Trophoblast cell (in vitro differentiated cells and primary cell): Measurements from ENCODE around the gene KAT7.

ENCODE experiments used
- DNase-seq, 2 donors: peaks; one replicate each; pipeline ENCODE4 v3.0.0-alpha.2; 2016
- H2AFZ ChIP-seq: 2 replicates; pipeline ENCODE4 v1.6.1; 2013; ENCODE audit warnings: low read length, moderate library complexity, mild to moderate bottlenecking; ENCODE audit not compliant: insufficient read depth, poor library complexity
- H2AK5ac ChIP-seq: 2 replicates; pipeline ENCODE4 v1.6.1; 2013; ENCODE audit warnings: mild to moderate bottlenecking, low read length
- H2BK120ac ChIP-seq: 2 replicates; pipeline ENCODE4 v1.6.1; 2013; ENCODE audit warnings: low read length, mild to moderate bottlenecking, moderate library complexity; ENCODE audit not compliant: insufficient read depth, poor library complexity
- H2BK12ac ChIP-seq: 2 replicates; pipeline ENCODE4 v1.6.1; 2013; ENCODE audit warnings: mild to moderate bottlenecking, low read length, moderate library complexity
- H2BK5ac ChIP-seq: 2 replicates; pipeline ENCODE4 v1.6.1; 2013; ENCODE audit warnings: low read length, low read depth, moderate library complexity, mild to moderate bottlenecking; ENCODE audit not compliant: poor library complexity
- H3K14ac ChIP-seq: 2 replicates; pipeline ENCODE4 v1.6.1; 2013; ENCODE audit warnings: mild to moderate bottlenecking, low read length
- H3K18ac ChIP-seq: 2 replicates; pipeline ENCODE4 v1.6.1; 2013; ENCODE audit warnings: mild to moderate bottlenecking, low read length
- H3K23ac ChIP-seq: 2 replicates; pipeline ENCODE4 v1.6.1; 2013; ENCODE audit warnings: low read length
- H3K27ac ChIP-seq: 2 replicates; pipeline ENCODE4 v1.5.1; 2013; ENCODE audit warnings: low read depth, mild to moderate bottlenecking, inconsistent platforms, low read length, moderate library complexity
- H3K27me3 ChIP-seq: 2 replicates; pipeline ENCODE4 v1.6.1; 2013; ENCODE audit warnings: inconsistent platforms, mild to moderate bottlenecking, low read length, moderate library complexity; ENCODE audit not compliant: insufficient read depth
- H3K36me3 ChIP-seq, 2 experiments: 1 replicate in 1 of 2; 2 replicates in 1 of 2; pipeline ENCODE4 v1.6.1; 2013; ENCODE audit warnings: low read length in 2 of 2, mild to moderate bottlenecking in 2 of 2, moderate library complexity in 1 of 2; ENCODE audit not compliant: insufficient read depth in 2 of 2, control insufficient read depth in 1 of 2
- H3K4ac ChIP-seq: 2 replicates; pipeline ENCODE4 v1.6.1; 2013; ENCODE audit warnings: low read depth, mild to moderate bottlenecking, low read length, moderate library complexity
- H3K4me1 ChIP-seq, 2 experiments: 1 replicate in 1 of 2; 2 replicates in 1 of 2; pipeline ENCODE4 v1.6.1; 2013; ENCODE audit warnings: low read length in 2 of 2, mild to moderate bottlenecking in 2 of 2, moderate library complexity in 1 of 2; ENCODE audit not compliant: insufficient read depth in 2 of 2, control insufficient read depth in 1 of 2
- H3K4me2 ChIP-seq: 2 replicates; pipeline ENCODE4 v1.6.1; 2013; ENCODE audit warnings: inconsistent platforms, mild to moderate bottlenecking, low read length, moderate library complexity
- H3K4me3 ChIP-seq: 2 replicates; pipeline ENCODE4 v1.5.1; 2013; ENCODE audit warnings: mild to moderate bottlenecking, low read depth, low read length, inconsistent platforms
- H3K79me1 ChIP-seq: one replicate; pipeline ENCODE4 v1.6.1; 2013; ENCODE audit warnings: low read length
- H3K79me2 ChIP-seq: 2 replicates; pipeline ENCODE4 v1.6.1; 2013; ENCODE audit warnings: low read length, mild to moderate bottlenecking; ENCODE audit not compliant: control insufficient read depth, insufficient read depth, poor library complexity
- H3K9ac ChIP-seq: 2 replicates; pipeline ENCODE4 v1.6.1; 2013; ENCODE audit warnings: mild to moderate bottlenecking, low read length
- H3K9me3 ChIP-seq: 2 replicates; pipeline ENCODE4 v1.6.1; 2013; ENCODE audit warnings: low read depth, mild to moderate bottlenecking, control low read depth, inconsistent platforms, low read length; ENCODE audit not compliant: insufficient read depth
- H4K12ac ChIP-seq: 2 replicates; pipeline ENCODE4 v1.6.1; 2013; ENCODE audit warnings: low read depth, mild to moderate bottlenecking, low read length, moderate library complexity
- H4K8ac ChIP-seq: 2 replicates; pipeline ENCODE4 v1.6.1; 2013; ENCODE audit warnings: low read depth, mild to moderate bottlenecking, low read length, moderate library complexity
- H4K91ac ChIP-seq: one replicate; pipeline ENCODE4 v1.6.1; 2013; ENCODE audit warnings: low read depth, mild to moderate bottlenecking, low read length, moderate library complexity
- WGBS: extraction: QIAGEN DNeasy Blood & Tissue Kit; methylation state at CpG from one replicate; pipeline ENCODE4 v1.1.7; 2013; ENCODE audit warnings: missing lambda C conversion rate; ENCODE audit not compliant: insufficient read length, insufficient coverage; ENCODE audit errors: extremely low coverage; 5-methylcytosine and 5-hydroxymethylcytosine counted together

KAT7 gene

DNA sequence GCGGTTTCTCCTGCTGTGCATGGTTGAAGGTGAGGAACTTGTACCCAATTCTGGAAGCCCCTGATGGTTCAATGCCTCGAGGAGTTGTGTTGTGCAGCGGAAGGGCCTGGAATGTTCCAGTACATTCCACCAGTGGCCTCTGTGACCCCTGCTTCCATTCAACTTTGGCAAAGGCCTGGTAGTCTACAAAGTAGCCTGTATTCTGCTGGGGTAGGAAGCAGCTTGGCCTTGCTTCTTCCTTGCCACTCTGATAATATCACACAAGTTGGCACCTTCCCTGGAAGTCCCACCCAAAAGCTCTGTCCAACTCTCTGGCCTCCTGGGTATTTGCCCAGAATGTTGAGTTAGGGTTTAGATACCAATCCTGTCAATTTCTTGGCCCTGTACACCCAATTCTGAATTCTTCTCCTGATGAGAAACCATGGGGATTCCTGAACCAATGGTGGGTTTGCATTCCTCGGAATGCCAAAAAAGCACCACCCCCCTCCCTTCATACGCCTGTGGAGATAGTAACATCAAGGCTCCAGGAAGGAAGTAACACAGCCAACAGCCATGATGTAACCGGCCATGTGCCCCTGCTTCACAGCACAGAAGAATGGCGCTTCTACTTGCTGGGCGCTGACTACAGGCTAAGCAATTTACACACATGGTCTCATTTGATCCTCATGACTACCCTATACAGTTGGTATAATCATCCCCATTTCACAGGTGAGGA lies 12.8 kb upstream of the KAT7 start:
- H3K18ac ChIP-seq: no peak overlapping the region
- H3K4me1 ChIP-seq: peaks cover 9 to 11% of the 10 kb centered on the region in 2 experiments
- peak overlapping the region; percentile 29 for H3K14ac ChIP-seq
- no peak overlapping the region for H3K23ac ChIP-seq
- H2BK12ac ChIP-seq: peak overlapping the region; percentile 61
- H3K4me3 ChIP-seq: no peak overlapping the region
- no peak overlapping the region for H4K12ac ChIP-seq
- no peak overlapping the region for H3K4me2 ChIP-seq
- no peak overlapping the region for H2BK5ac ChIP-seq
- peak overlapping the region; percentile 5 for H3K27ac ChIP-seq
- H3K4ac ChIP-seq: peak overlapping the region; percentile 4
- peak overlapping the region; percentile 75 for H2AK5ac ChIP-seq
- no peak overlapping the region for H4K91ac ChIP-seq
- no peak for DNase-seq
- H3K9ac ChIP-seq: no peak overlapping the region
- H2AFZ ChIP-seq: peak overlapping the region; percentile 14
- H3K79me1 ChIP-seq: peaks cover 2% of the 10 kb centered on the region
- H3K79me2 ChIP-seq: no peaks in the 10 kb centered on the region
- no CpG with 5 or more reads among the region's 8 CpGs for WGBS
- H3K9me3 ChIP-seq: no peaks in the 10 kb centered on the region
- H4K8ac ChIP-seq: peak overlapping the region; percentile 35
- H3K36me3 ChIP-seq: no peaks in the 10 kb centered on the region
- H2BK120ac ChIP-seq: no peak overlapping the region
- no peaks in the 10 kb centered on the region for H3K27me3 ChIP-seq

DNA sequence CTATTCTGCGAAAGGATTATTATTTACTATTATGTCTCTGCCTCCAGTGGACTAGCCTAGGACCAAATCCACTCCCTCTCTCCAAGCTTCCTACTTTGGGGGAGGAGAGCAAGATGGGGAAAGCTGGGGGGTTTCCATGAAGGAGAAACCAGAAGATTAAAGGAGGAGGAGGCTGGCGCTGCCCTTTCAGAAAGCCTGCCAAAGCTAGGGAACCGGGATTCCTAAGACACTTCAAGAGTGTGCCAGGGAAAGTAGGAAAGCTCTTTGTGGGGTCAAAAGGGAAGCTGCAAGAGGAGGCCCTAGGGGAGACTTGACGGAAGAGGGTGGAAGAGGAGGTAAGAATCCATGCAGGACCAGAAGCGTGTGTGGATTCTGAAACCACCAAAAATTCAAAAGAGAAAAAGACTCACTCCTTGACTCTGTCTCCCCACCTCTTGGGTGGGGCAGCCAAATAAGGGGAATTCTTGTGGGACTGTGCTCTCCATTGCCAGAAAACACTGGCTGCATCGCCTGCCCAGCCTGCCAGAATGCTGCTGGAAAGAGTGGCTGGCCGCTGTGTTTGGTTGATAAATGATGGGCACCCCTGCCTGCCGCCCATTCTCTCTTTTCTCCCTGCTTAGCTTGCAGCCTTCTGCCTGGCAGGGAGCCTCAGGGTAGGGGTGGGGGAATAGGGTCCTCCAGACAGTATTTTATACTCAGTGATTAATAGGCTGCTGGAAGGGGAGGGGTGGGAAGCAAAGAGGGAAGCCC lies 11.8 kb upstream of the KAT7 start:
- Histone ChIP-seq H2AFZ (no peak overlapping the region), H3K79me1 (peaks cover 2% of the 10 kb centered on the region), H2BK5ac (no peak overlapping the region), H3K27ac (no peak overlapping the region), H3K23ac (no peak overlapping the region), H3K4me3 (no peak overlapping the region), H3K4me2 (no peak overlapping the region), H3K18ac (no peak overlapping the region), H3K27me3 (no peaks in the 10 kb centered on the region), H3K4me1 (peaks cover 9 to 11% of the 10 kb centered on the region in 2 experiments), H4K12ac (no peak overlapping the region), H3K79me2 (no peaks in the 10 kb centered on the region), H3K14ac (no peak overlapping the region), H3K36me3 (no peaks in the 10 kb centered on the region), H4K91ac (no peak overlapping the region), H4K8ac (no peak overlapping the region), H3K4ac (no peak overlapping the region), H2BK120ac (no peak overlapping the region), H3K9me3 (no peaks in the 10 kb centered on the region), H3K9ac (no peak overlapping the region), H2AK5ac (no peak overlapping the region), H2BK12ac (no peak overlapping the region)
- no peak for DNase-seq
- WGBS: no CpG with 5 or more reads among the region's 8 CpGs

GRCh38 chr17:49777563-49777962 lies 10.9 kb upstream of the KAT7 start:
- Histone ChIP-seq H3K4me3 (no peak overlapping the region), H3K23ac (no peak overlapping the region), H3K79me1 (peaks cover 2% of the 10 kb centered on the region), H3K79me2 (no peaks in the 10 kb centered on the region), H3K9me3 (no peaks in the 10 kb centered on the region), H2BK12ac (no peak overlapping the region), H3K27ac (no peak overlapping the region), H2BK5ac (no peak overlapping the region), H3K14ac (no peak overlapping the region), H4K91ac (no peak overlapping the region), H4K8ac (no peak overlapping the region), H3K18ac (no peak overlapping the region), H2AK5ac (no peak overlapping the region), H3K4ac (no peak overlapping the region), H3K9ac (no peak overlapping the region), H3K4me2 (no peak overlapping the region), H3K27me3 (no peaks in the 10 kb centered on the region), H3K36me3 (no peaks in the 10 kb centered on the region), H2BK120ac (no peak overlapping the region), H2AFZ (no peak overlapping the region), H3K4me1 (peaks cover 9 to 11% of the 10 kb centered on the region in 2 experiments), H4K12ac (no peak overlapping the region)
- no CpG with 5 or more reads among the region's 2 CpGs for WGBS
- DNase-seq: no peak

DNA sequence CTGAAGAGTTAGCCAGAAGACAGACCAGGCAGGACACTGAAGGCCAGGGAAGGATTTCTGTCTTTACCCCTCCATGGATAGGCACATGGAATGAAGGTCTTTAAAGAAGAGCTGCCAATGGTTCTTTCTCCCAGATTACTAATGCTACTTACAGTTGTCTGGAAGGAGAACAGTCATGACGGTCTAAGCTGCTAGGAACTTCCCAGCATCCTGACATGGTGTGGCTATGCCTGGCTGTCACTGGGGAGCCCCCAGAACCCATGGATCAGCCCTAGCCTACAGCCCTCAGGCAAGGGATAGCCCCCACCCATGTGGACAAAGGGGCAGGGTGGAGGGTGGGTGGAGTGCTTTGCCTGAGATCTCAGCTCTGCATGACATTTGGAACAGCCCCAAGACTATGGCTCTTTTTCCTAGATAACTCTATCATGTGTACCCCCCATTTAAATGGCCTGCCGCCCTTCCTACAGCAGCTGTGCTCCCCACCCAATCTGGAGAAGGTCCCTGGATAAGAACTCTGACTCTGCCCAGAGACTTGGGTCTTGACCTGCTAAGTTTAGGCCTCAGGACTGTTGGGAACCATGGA lies 9.2 kb upstream of the KAT7 start:
- H3K4ac ChIP-seq: no peak overlapping the region
- no peak overlapping the region for H2BK5ac ChIP-seq
- H3K4me3 ChIP-seq: no peak overlapping the region
- H4K91ac ChIP-seq: no peak overlapping the region
- H3K27me3 ChIP-seq: no peaks in the 10 kb centered on the region
- no peak overlapping the region for H2BK120ac ChIP-seq
- WGBS: no CpG with 5 or more reads among the region's 2 CpGs
- no peak overlapping the region for H2BK12ac ChIP-seq
- H3K18ac ChIP-seq: no peak overlapping the region
- no peak overlapping the region for H3K14ac ChIP-seq
- no peak overlapping the region for H3K9ac ChIP-seq
- H3K79me1 ChIP-seq: peaks cover 2% of the 10 kb centered on the region
- H2AFZ ChIP-seq: no peak overlapping the region
- DNase-seq: no peak
- no peak overlapping the region for H3K27ac ChIP-seq
- no peak overlapping the region for H3K4me2 ChIP-seq
- no peak overlapping the region for H4K12ac ChIP-seq
- no peak overlapping the region for H4K8ac ChIP-seq
- no peak overlapping the region for H2AK5ac ChIP-seq
- no peaks in the 10 kb centered on the region for H3K9me3 ChIP-seq
- H3K36me3 ChIP-seq: no peaks in the 10 kb centered on the region
- H3K23ac ChIP-seq: no peak overlapping the region
- no peaks in the 10 kb centered on the region for H3K79me2 ChIP-seq
- peaks cover 9 to 11% of the 10 kb centered on the region in 2 experiments for H3K4me1 ChIP-seq
